ENCODE results near the gene AMFR. TPM values are rescaled to one million over a fixed set of nuclear protein-coding genes. Genes with fewer than 3 reads are reported as not detected.

Gene AMFR
- total and polyA plus RNA-seq, 10 donors, result 48.1 to 249 (median 99.3) TPM

GRCh38 chr16:56331915-56332314 lies 93.4 kb downstream of the AMFR start:
- no peak for TF ChIP-seq POLR2A (IDR thresholded peaks at IDR 0.05)
- TF ChIP-seq POLR2AphosphoS5 (IDR thresholded peaks at IDR 0.05), result no peak
- TF ChIP-seq CTCF (IDR thresholded peaks at IDR 0.05 in 8 of 11, conservative IDR thresholded peaks at IDR 0.05 in 3 of 11), result no peak
- intact Hi-C loops (cut with DNase I; ENCODE audit: low total_unique reads), result no loop called here

GRCh38 chr16:56331399-56331798 lies 93.9 kb downstream of the AMFR start:
- Histone ChIP-seq H3K36me3 (no peaks in the 10 kb centered on the region), H3K27me3 (replicated peaks in 1 of 7) (no peaks in the 10 kb centered on the region), H3K27ac (no peak overlapping the region), H3K4me1 (no peaks in the 10 kb centered on the region), H3K9me3 (no peaks in the 10 kb centered on the region), H3K4me3 (no peak overlapping the region)
- no peak for DNase-seq
- TF ChIP-seq CTCF (IDR thresholded peaks at IDR 0.05 in 8 of 11, conservative IDR thresholded peaks at IDR 0.05 in 3 of 11) (no peak), POLR2A (IDR thresholded peaks at IDR 0.05) (no peak), POLR2AphosphoS5 (IDR thresholded peaks at IDR 0.05) (no peak)
- WGBS, 5 donors, result 85 to 91% (median 88%) methylated on average over 11 of the region's 11 CpGs
- intact Hi-C loops (cut with DNase I; ENCODE audit: low total_unique reads), result no loop called here

More at GRCh38 chr16:56331915-56332314, 93.4 kb downstream of the AMFR start:
- 84 to 89% (median 87%) methylated on average over 8 of the region's 8 CpGs for WGBS, 5 donors
- Histone ChIP-seq H3K4me3 (no peak overlapping the region), H3K27me3 (replicated peaks in 1 of 7) (no peaks in the 10 kb centered on the region), H3K36me3 (no peaks in the 10 kb centered on the region), H3K9me3 (no peaks in the 10 kb centered on the region), H3K4me1 (no peaks in the 10 kb centered on the region), H3K27ac (no peak overlapping the region)
- no peak for DNase-seq

- H3K4me3 ChIP-seq, result no peak overlapping the region
- 73 to 85% (median 78%) methylated on average over 4 of the region's 4 CpGs for WGBS, 5 donors
- DNase-seq, result no peak
- intact Hi-C loops (cut with DNase I; ENCODE audit: low total_unique reads), result no loop called here
- no peaks in the 10 kb centered on the region for H3K9me3 ChIP-seq
- H3K27me3 ChIP-seq (replicated peaks in 1 of 7), result no peaks in the 10 kb centered on the region
- no peaks in the 10 kb centered on the region for H3K4me1 ChIP-seq
- H3K36me3 ChIP-seq, result no peaks in the 10 kb centered on the region
- H3K27ac ChIP-seq, result no peak overlapping the region
- no peak for TF ChIP-seq CTCF (IDR thresholded peaks at IDR 0.05 in 8 of 11, conservative IDR thresholded peaks at IDR 0.05 in 3 of 11)
- no peak for TF ChIP-seq POLR2A (IDR thresholded peaks at IDR 0.05)
- no peak for TF ChIP-seq POLR2AphosphoS5 (IDR thresholded peaks at IDR 0.05)
Observed at GRCh38 chr16:56330476-56330875, 94.9 kb downstream of the AMFR start.

- WGBS, 5 donors, result 85 to 90% (median 89%) methylated on average over 9 of the region's 9 CpGs
- no peaks in the 10 kb centered on the region for H3K27me3 ChIP-seq (replicated peaks in 1 of 7)
- no peak for DNase-seq
- no peak overlapping the region for H3K27ac ChIP-seq
- H3K36me3 ChIP-seq, result no peaks in the 10 kb centered on the region
- intact Hi-C loops (cut with DNase I; ENCODE audit: low total_unique reads), result no loop called here
- no peak overlapping the region for H3K4me3 ChIP-seq
- no peaks in the 10 kb centered on the region for H3K9me3 ChIP-seq
- H3K4me1 ChIP-seq, result no peaks in the 10 kb centered on the region
- TF ChIP-seq POLR2A (IDR thresholded peaks at IDR 0.05) (no peak), CTCF (IDR thresholded peaks at IDR 0.05 in 8 of 11, conservative IDR thresholded peaks at IDR 0.05 in 3 of 11) (no peak), POLR2AphosphoS5 (IDR thresholded peaks at IDR 0.05) (no peak)
Observed at GRCh38 chr16:56329887-56330286, 95.5 kb downstream of the AMFR start.

All from spleen (tissue), 11 donors.